CD4-positive, alpha-beta T cell (primary cell): ENCODE data around the gene MOBP. TPM values are rescaled to one million over a fixed set of nuclear protein-coding genes. Genes with fewer than 3 reads are reported as not detected.

ENCODE experiments used
- ATAC-seq: fragments of 200-7000 bp; cut with Tn5 transposase; one replicate; pipeline ENCODE4 v1.10.0; 2022; ENCODE audit warnings: mild to moderate bottlenecking; ENCODE audit not compliant: poor library complexity
- CTCF ChIA-PET: fragments of 350-600 bp; sonication (Branson Sonifier 250); formaldehyde crosslinking; loops from one replicate; lab custom pipeline; 2021; ENCODE audit warnings: antibody characterized with exemption, inconsistent platforms; lab: Charles Lee
- POLR2A ChIA-PET: fragments of 350-600 bp; sonication (Branson Sonifier 250); formaldehyde crosslinking; loops from one replicate; lab custom pipeline; 2021; ENCODE audit warnings: antibody characterized with exemption, inconsistent platforms; lab: Charles Lee
- DNase-seq, 14 experiments: peaks; one replicate each; pipeline ENCODE4 v3.0.0-alpha.2; 2013 to 2020; ENCODE audit warnings: mixed read lengths in 2 of 14
- H3K27ac ChIP-seq, 2 donors: one replicate each; pipeline versions ENCODE4 v1.5.1 to v1.7.0; 2013; ENCODE audit warnings: low read length in 2 of 2, low read depth in 1 of 2, mild to moderate bottlenecking in 1 of 2
- H3K27me3 ChIP-seq, 2 experiments: 1 replicate in 1 of 2; 2 replicates in 1 of 2; pipeline versions ENCODE4 v1.6.1 to v1.7.0; 2013; ENCODE audit warnings: low read length in 2 of 2, control low read depth in 1 of 2, mild to moderate bottlenecking in 1 of 2, moderate library complexity in 1 of 2; ENCODE audit not compliant: insufficient read depth in 2 of 2, control insufficient read depth in 1 of 2
- H3K36me3 ChIP-seq: one replicate; pipeline ENCODE4 v1.6.1; 2013; ENCODE audit warnings: low read length, control low read depth; ENCODE audit not compliant: insufficient read depth
- H3K4me1 ChIP-seq: one replicate; pipeline ENCODE4 v1.6.1; 2013; ENCODE audit warnings: low read length, control low read depth; ENCODE audit not compliant: insufficient read depth
- H3K4me3 ChIP-seq: one replicate; pipeline ENCODE4 v1.5.1; 2013; ENCODE audit warnings: mild to moderate bottlenecking, low read length, moderate library complexity
- H3K9me3 ChIP-seq, 2 experiments: 1 replicate in 1 of 2; 2 replicates in 1 of 2; pipeline versions ENCODE4 v1.6.1 to v1.7.0; 2013; ENCODE audit warnings: low read length in 2 of 2, mild to moderate bottlenecking in 2 of 2, control low read depth in 1 of 2, moderate library complexity in 1 of 2; ENCODE audit not compliant: control insufficient read depth in 1 of 2, insufficient read depth in 1 of 2
- H3K27ac Mint-ChIP-seq: one replicate; pipeline ENCODE4 v1.8.0; 2020; ENCODE audit warnings: mixed read lengths
- H3K27me3 Mint-ChIP-seq: one replicate; pipeline ENCODE4 v1.8.0; 2021; ENCODE audit warnings: mixed read lengths
- H3K36me3 Mint-ChIP-seq: one replicate; pipeline ENCODE4 v1.8.0; 2021; ENCODE audit warnings: low read depth, mixed read lengths
- H3K4me1 Mint-ChIP-seq: one replicate; pipeline ENCODE4 v1.8.0; 2021; ENCODE audit warnings: low read depth, mixed read lengths
- H3K4me3 Mint-ChIP-seq: one replicate; pipeline ENCODE4 v1.8.0; 2020; ENCODE audit warnings: mild to moderate bottlenecking, mixed read lengths
- H3K9me3 Mint-ChIP-seq: one replicate; pipeline ENCODE4 v1.8.0; 2020; ENCODE audit warnings: mixed read lengths
- intact Hi-C, 2 experiments: fragments of 100-400 bp; cut with DNase I in 1 of 2; cut with micrococcal nuclease in 1 of 2; formaldehyde crosslinking; loops; one replicate each; pipeline versions ENCODE4 v1.15.1 to v1.9.0; 2023 to 2025; cut with DNase I, micrococcal nuclease
- total RNA-seq, 174 experiments: library from RNA in 2 of 174; stranded (reverse) in 2 of 174; gene quantifications; one replicate each; pipeline ENCODE4 v1.2.3 and lab custom pipeline; 2021 to 2026
- TF ChIP-seq, protein P1 (sequence below): fragments of 200-600 bp; IDR thresholded peaks from one replicate; pipeline ENCODE4 v1.8.0; 2022; ENCODE audit warnings: antibody characterized with exemption, mild to moderate bottlenecking

The MOBP gene
- total RNA-seq, 2 experiments from 2014 or later, result not detected

DNA sequence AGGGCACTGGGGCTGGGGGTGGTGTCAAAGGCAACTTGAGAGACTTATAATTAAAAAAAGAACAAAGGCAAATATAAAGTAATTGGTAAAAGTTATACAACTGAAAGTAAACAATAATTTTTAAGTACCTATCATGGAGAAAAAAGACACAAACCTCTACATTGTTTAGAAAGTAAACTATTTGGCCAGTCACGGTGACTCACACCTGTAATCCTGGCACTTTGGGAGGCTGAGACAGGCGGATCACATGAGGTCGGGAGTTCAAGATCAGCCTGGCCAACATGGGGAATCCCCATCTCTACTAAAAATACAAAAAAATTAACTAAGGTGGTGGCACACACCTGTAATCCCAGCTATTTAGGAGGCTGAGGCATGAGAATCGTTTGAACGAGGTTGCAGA, 35.1 kb upstream of the MOBP start:
- peaks cover 14% of the 10 kb centered on the region for H3K27me3 Mint-ChIP-seq
- H3K4me1 ChIP-seq, result no peaks in the 10 kb centered on the region
- H3K27ac ChIP-seq, result no peak overlapping the region
- ATAC-seq (no peak), DNase-seq (no peak)
- no peak overlapping the region for H3K4me3 Mint-ChIP-seq
- ChIA-PET POLR2A (no interaction called here), CTCF (no interaction called here)
- no peak overlapping the region for H3K4me3 ChIP-seq
- no peaks in the 10 kb centered on the region for H3K36me3 ChIP-seq
- H3K4me1 Mint-ChIP-seq, result no peaks in the 10 kb centered on the region
- TF ChIP-seq, protein P1, sequence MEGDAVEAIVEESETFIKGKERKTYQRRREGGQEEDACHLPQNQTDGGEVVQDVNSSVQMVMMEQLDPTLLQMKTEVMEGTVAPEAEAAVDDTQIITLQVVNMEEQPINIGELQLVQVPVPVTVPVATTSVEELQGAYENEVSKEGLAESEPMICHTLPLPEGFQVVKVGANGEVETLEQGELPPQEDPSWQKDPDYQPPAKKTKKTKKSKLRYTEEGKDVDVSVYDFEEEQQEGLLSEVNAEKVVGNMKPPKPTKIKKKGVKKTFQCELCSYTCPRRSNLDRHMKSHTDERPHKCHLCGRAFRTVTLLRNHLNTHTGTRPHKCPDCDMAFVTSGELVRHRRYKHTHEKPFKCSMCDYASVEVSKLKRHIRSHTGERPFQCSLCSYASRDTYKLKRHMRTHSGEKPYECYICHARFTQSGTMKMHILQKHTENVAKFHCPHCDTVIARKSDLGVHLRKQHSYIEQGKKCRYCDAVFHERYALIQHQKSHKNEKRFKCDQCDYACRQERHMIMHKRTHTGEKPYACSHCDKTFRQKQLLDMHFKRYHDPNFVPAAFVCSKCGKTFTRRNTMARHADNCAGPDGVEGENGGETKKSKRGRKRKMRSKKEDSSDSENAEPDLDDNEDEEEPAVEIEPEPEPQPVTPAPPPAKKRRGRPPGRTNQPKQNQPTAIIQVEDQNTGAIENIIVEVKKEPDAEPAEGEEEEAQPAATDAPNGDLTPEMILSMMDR, result no peak
- H3K27ac Mint-ChIP-seq, result no peak overlapping the region
- H3K27me3 ChIP-seq, result no peaks in the 10 kb centered on the region
- intact Hi-C loops, result no loop called here
- no peaks in the 10 kb centered on the region for H3K9me3 Mint-ChIP-seq
- no peaks in the 10 kb centered on the region for H3K9me3 ChIP-seq
- no peaks in the 10 kb centered on the region for H3K36me3 Mint-ChIP-seq

DNA sequence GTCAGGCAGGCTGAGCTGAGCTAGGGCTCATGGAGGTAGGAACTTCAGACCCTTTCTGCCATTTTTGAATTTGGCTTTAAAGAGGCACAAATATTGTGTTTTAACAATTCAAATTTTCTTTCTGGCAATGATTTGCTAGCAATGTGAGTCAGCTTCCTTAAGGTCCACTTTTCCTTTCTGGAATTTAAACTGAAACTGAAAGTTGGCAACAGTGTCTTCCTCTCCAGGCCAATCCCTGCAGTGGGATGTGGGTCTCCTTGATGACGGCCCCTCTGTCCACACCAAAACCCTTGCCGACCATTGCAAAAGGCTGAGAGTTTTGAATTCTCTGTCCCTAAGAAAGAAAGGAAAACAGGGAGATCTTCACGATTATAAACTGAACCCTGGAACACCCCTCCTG, 33.8 kb upstream of the MOBP start:
- H3K4me3 ChIP-seq, result no peak overlapping the region
- peaks cover 14% of the 10 kb centered on the region for H3K27me3 Mint-ChIP-seq
- TF ChIP-seq, protein P1, result no peak
- H3K27ac Mint-ChIP-seq, result no peak overlapping the region
- DNase-seq (no peak), ATAC-seq (no peak)
- POLR2A ChIA-PET, result no interaction called here
- CTCF ChIA-PET, result no interaction called here
- H3K4me1 Mint-ChIP-seq, result no peaks in the 10 kb centered on the region
- no peaks in the 10 kb centered on the region for H3K4me1 ChIP-seq
- H3K36me3 Mint-ChIP-seq, result no peaks in the 10 kb centered on the region
- H3K4me3 Mint-ChIP-seq, result no peak overlapping the region
- no peaks in the 10 kb centered on the region for H3K36me3 ChIP-seq
- H3K27ac ChIP-seq, result no peak overlapping the region
- H3K9me3 Mint-ChIP-seq, result no peaks in the 10 kb centered on the region
- intact Hi-C loops, result no loop called here
- no peaks in the 10 kb centered on the region for H3K9me3 ChIP-seq
- H3K27me3 ChIP-seq, result no peaks in the 10 kb centered on the region

DNA sequence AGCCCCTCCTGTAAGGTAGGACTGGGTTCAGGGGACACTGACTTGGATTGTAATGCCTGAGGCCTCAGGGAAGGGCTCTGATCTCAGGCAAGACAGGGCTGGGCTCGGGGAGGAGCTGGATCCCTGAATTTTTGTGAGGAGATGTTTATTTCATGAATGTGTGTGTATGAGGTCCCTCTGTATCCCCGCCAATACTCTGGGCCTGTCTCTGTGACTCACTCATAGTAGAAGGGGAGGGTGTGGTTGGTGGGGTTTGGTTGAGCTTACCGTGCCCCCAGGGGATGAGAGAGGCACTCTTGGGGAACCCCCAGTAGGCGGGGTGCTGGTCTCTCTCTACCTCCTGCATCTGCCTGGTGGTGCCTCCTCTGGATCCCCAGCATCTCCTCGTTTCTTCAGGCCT, 32.9 kb upstream of the MOBP start:
- Mint-ChIP-seq H3K27me3 (peaks cover 14% of the 10 kb centered on the region), H3K9me3 (no peaks in the 10 kb centered on the region), H3K36me3 (no peaks in the 10 kb centered on the region), H3K27ac (no peak overlapping the region), H3K4me1 (no peaks in the 10 kb centered on the region), H3K4me3 (no peak overlapping the region)
- H3K4me3 ChIP-seq, result no peak overlapping the region
- ChIA-PET CTCF (no interaction called here), POLR2A (no interaction called here)
- H3K36me3 ChIP-seq, result no peaks in the 10 kb centered on the region
- no peak for ATAC-seq
- H3K9me3 ChIP-seq, result no peaks in the 10 kb centered on the region
- no peaks in the 10 kb centered on the region for H3K4me1 ChIP-seq
- H3K27me3 ChIP-seq, result no peaks in the 10 kb centered on the region
- no peak overlapping the region for H3K27ac ChIP-seq
- TF ChIP-seq, protein P1, result no peak
- intact Hi-C loops, result no loop called here
- no peak for DNase-seq
